ENCODE results near the gene DPYD.

Gene DPYD

GRCh38 chr1:97906567-97907241 lies 14.1 kb downstream of the DPYD start:
- DNase-seq = no peak

GRCh38 chr1:97905141-97905940 lies 15.5 kb downstream of the DPYD start:
- no peak for DNase-seq

GRCh38 chr1:97904534-97904933 lies 16.3 kb downstream of the DPYD start:
- no peak for DNase-seq

- no peak for DNase-seq
These were observed 17.2 kb downstream of the DPYD start for GRCh38 chr1:97903626-97904025.

GRCh38 chr1:97902067-97902466 lies 18.8 kb downstream of the DPYD start:
- DNase-seq = no peak

GRCh38 chr1:97901017-97901658 lies 19.7 kb downstream of the DPYD start:
- no peak for DNase-seq

- no peak for DNase-seq
These were observed 21.9 kb downstream of the DPYD start for GRCh38 chr1:97898948-97899347.

- DNase-seq = no peak
These were observed 25.6 kb downstream of the DPYD start for GRCh38 chr1:97895278-97895677.

GRCh38 chr1:97893844-97894243 lies 27.0 kb downstream of the DPYD start:
- peak in 1 of 2 experiments; percentile 14 for DNase-seq

- DNase-seq = no peak
These were observed 34.6 kb downstream of the DPYD start for GRCh38 chr1:97886199-97886598.

- DNase-seq = no peak
These were observed 37.0 kb downstream of the DPYD start for GRCh38 chr1:97883823-97884222.

- no peak for DNase-seq
These were observed 43.5 kb downstream of the DPYD start for GRCh38 chr1:97877307-97877706.

GRCh38 chr1:97875996-97876395 lies 44.8 kb downstream of the DPYD start:
- no peak for DNase-seq

GRCh38 chr1:97870589-97870988 lies 50.2 kb downstream of the DPYD start:
- DNase-seq = peak; percentile 79 to 94

- peak in 1 of 2 experiments; percentile 55 for DNase-seq
These were observed 51.4 kb downstream of the DPYD start for GRCh38 chr1:97869441-97869840.

GRCh38 chr1:97867127-97867526 lies 53.7 kb downstream of the DPYD start:
- DNase-seq = no peak

GRCh38 chr1:97864615-97865014 lies 56.2 kb downstream of the DPYD start:
- DNase-seq = no peak

GRCh38 chr1:97853221-97853620 lies 67.6 kb downstream of the DPYD start:
- no peak for DNase-seq

GRCh38 chr1:97849345-97850340 lies 71.2 kb downstream of the DPYD start:
- DNase-seq = peak in 1 of 2 experiments; percentile 64

GRCh38 chr1:97845805-97846204 lies 75.0 kb downstream of the DPYD start:
- DNase-seq = no peak

GRCh38 chr1:97844552-97845089 lies 76.2 kb downstream of the DPYD start:
- no peak for DNase-seq

- DNase-seq = no peak
These were observed 79.5 kb downstream of the DPYD start for GRCh38 chr1:97841338-97841737.

Measured in NCI-H2081 (cell line).